HG02840 (cell line): ENCODE data around the gene PDE2A.
"Not testable (repeated sequence)": the region's sequence is repeated elsewhere in the genome, so short reads cannot be mapped to it uniquely, and the experiment has no call there.

Source experiments
- ATAC-seq: cut with Tn5 transposase; IDR thresholded peaks from one replicate; pipeline ENCODE4 v1.9.1; 2021; ENCODE audit warnings: mild to moderate bottlenecking, moderate library complexity, moderate number of reproducible peaks; ENCODE audit not compliant: unreplicated experiment, low FRiP score

The PDE2A gene

DNA sequence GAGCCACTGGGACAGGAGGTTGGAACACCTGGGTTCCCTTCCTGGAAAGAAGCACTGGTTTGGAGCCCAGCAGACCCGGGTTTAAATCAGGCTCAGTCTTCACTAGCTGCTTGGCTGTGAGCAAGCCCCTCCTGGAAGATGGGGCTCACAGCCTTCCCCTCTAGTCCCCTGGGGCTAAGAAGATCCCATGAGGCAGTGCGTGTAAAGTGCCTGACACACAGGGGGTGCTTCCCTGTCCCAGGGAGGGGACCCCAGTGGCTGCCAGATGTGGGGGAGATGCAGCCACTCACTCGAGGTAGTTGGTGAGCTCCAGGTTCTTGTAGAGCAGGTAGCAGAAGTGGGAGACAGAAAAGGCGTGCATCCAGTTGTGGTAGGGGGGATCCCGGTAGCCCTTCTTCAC lies 93.2 kb downstream of the PDE2A start:
- ATAC-seq, result no peak

DNA sequence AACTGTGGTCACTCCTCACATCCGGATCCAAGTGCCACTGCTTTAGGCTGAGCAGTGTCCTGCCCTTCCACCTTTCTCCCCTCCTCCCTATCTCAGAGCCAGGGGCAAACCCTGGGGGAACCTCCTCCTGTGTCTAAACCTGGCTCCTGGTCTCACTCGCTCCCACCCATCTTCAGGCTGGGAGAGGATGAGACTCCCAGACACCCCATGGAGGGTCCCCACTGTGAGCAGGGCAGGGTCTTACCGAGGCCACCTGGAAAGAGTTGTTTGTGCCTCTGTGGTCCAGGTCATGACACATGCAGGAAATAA lies 93.6 kb downstream of the PDE2A start:
- no peak for ATAC-seq

DNA sequence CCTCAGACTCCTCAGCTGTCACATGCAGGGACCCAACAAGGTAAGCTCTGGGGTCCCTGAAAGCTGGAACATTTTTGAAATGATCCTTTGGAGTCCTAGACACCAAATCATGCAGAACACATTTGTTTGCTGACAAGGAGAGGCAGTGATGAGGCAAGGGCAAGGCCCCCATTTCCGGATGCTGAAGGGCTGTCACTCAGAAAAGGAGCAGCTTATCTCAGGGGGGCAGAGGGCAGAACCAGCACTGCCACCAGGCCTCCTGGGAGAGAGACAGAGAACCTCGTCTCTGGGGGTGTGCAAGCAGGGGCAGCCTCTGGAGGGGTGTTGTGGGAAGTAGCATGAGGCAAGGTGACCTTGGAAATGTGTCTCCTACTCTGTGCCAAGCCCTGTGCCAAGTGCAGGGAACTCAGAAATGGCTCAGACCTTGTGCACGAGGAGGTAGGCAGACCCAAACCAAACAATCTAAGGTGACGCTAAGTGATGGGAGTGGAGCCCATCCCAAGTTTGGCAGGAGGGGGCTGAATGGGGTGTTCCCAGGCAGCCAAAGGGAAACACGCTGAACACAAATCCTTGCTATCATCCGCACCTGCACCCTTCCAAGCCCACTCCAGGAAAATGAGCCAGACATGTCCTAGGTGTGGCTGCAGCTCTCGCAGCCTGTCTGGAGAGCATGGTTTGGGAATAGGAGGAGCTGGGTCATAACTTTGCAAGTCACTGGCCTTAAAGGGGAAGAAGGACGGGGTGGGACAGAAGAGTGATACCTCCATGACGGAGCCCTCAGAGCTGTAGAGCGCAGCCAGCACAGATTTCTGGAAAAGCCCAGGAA lies 94.2 kb downstream of the PDE2A start:
- ATAC-seq, result no peak

DNA sequence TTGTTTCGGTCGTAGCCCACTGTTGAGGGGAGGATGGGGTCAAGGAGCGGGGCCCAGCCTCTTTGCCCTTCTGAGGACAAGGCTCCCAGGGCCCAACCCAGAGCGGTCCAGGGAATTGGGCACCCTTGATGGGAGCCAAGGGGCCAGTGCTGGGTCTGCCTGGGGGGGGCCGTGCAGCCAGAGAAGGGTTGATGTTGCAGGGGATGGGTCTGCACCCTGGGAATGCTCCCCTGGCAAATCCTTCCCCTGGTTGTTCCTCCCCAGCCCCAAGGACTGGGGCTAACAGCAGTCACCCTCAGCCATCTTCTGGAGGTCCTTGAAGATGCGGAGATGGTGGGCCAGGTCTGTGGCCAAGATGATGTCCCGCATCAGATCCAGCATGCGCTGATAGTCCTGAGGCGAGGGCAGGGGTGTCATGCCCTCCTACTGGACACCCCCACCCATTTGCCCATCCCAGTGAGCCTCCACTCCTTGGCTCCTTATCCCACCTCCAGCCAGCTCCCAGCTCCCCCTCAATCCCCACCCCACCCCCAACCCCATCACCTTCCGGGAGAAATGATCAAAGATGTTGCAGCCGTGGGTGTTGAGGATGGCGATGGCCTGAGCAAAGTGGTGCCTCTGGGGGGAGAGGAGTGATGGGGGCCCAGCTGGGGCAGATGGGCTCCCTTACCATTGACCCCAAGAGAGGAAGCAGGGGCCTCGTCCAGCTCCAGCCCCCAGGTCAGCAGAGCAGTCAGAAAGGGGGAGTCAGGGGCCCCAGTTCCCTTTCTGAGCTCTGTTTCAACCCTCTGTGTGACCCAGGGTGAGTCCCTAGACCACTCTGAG lies 95.0 kb downstream of the PDE2A start:
- no peak for ATAC-seq

DNA sequence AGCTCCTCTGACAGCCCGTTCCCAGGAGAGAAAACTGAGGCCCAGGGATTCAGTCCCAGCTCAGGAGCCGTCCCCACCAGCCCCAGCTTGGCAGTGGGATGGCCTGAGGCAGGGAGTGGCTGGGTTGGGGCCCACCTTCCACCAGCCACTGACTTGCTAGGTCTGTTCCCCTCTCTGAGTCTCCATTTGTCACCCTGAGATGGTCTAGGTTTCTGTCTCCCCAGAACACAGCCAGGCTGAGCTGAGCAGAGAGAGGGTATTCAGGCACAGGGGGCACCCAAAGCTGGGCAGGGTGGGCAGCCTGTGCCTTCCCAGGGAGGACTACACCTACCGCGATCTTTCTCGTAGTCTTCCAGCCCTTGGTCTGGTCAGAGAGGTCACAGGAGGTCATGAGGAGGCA lies 95.7 kb downstream of the PDE2A start:
- no peak for ATAC-seq

DNA sequence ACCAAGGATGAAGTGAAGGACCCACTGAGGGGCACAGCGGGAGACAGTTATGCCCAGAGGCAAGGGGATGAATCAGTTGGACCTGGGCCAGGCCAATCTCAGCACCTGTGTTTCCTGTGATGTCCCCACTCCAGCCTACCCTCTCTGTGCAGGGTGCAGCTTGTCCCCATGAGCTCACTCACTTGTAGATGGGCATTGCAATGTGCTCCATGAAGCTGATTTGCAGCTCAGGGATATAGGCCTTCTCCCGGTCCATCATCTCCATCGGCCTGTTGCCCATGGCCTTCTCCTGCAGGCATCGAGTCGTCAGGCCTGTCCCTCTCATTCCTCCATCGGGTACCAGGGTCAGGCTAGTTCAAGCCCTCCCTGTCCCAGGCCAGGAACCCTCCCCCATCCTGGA lies 96.2 kb downstream of the PDE2A start:
- no peak for ATAC-seq

DNA sequence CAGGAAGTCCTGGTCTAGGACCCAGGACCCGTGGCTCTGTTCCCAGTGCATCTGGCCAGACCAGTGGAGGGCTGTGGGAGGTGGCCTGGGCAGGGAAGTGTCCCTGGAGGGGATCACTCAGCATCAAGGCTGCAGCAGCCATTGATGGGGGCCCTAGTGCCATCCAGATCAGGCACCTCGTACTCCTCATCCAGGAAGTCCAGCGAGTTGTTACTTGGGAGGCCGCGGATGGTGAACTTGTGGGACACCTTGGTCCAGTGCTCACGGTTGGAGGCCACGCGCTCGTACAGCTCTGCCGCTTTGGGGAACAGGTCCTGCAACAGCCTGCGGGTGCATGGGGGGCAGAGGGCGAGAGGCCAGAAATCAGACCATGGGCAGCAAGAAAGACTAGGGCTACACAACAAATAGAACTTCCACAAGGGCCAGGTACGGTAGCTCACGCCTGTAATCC lies 96.9 kb downstream of the PDE2A start:
- ATAC-seq, result no peak

DNA sequence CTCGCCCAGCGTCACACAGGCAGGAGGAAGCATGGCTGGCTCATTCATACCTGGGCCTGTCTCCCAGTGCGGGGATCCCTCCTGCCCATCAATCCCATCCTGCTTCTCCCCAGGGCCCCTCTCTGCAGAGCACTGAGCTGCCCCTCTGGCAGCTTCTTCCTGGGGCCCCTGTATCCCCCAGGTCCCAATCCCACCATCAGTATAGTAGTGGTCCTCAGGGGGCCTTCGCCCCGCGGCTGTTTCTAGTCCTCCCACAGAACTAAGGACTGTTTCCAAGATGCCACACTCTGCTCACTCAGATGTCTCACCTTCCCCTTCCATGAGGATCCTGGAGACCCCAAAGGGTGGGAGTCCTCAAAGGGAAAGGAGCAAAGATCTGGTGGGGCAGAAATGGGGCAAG lies 97.6 kb downstream of the PDE2A start:
- no peak for ATAC-seq

DNA sequence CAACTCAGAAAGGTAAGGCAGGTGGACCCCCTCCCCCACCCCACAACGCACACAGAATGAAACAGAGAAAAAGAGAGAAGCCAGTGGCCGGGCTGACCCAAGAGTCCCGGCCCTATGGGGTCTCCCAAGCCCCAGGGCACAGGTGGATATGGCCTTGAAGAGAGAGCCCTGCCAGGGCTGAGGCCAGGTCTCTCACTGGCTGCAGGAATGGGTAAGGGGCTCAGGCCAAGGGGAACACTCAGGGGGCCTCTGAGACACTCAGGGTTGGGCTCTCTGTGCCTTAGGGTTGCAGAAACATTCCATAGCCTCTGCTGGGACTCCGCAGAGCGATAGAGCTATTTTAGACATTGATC lies 98.0 kb downstream of the PDE2A start:
- no peak for ATAC-seq

DNA sequence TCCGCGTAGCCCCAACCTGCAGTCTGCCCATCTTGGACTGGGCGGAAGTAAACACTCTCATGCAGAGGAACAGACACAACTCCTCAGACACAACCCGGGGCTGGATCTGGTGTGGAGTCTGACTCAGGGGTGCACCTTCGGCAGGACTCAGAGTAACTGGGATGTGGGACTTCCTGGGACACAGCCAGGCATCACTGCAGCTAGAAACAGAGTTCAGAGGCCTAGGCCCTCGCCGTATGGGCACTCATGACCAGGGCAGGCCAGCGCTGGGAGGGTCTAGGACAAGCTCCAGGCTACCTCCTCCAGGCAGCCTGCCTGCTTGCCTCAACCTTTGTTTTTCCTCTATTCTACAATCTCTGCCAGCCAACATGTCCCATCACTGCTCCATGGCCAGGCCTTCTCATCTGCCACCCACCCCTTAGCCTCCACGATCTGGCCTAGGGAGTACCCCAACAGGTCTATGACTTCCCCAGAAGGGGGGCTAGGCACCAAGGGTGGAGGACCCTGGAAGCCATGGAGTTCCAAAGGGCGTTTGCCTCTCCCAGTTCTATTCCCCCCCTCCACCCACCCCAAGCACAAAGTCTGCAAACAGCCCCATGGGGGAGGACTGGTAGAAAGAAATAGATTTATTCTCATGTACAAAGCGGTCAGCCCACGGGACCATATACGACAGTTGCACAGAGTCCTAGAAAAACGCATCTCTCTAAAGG lies 98.5 kb downstream of the PDE2A start:
- ATAC-seq, result no peak

DNA sequence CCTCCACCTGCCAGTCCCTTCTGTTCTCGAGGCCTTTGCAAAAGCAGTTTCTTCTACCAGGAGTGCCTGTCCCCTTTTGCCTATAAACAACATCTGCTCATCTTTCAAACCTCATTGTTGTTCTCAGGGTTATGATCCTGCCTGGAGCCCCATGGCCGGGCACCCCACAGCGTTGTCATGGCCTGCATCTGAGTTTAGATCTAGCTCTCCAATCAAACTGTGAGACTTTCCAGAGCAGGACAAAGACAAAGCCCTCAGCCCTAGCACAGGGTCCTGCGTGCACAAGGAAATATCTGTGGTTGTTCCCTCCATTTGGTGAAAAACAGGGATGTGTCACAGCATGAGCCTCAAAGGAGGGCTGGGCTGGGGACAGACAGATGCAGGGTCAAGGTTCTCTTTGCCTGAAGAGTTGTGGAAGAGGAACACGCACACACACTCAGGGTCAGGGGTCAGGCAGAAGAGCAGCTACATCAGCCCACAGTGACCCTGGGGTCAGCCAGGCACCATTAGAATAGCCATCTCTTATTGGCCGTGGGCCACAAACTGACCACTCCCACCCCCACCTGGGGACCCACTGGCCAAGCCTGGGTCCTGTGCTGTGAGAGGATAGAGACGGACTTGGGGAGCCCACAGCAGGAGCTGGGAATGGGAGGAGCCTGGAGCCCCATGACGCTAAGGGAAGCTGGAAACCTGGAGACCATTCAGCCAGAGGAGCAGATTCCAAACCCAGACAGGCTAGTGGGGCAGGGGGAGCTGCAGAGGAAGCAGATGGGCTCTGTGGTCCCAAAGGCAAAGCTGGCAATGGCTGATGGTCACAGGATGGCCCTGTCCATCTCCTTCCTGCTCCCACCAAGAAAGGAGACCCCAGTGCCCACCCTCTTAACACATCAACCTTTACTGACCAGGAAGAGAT lies 99.4 kb downstream of the PDE2A start:
- no peak for ATAC-seq

DNA sequence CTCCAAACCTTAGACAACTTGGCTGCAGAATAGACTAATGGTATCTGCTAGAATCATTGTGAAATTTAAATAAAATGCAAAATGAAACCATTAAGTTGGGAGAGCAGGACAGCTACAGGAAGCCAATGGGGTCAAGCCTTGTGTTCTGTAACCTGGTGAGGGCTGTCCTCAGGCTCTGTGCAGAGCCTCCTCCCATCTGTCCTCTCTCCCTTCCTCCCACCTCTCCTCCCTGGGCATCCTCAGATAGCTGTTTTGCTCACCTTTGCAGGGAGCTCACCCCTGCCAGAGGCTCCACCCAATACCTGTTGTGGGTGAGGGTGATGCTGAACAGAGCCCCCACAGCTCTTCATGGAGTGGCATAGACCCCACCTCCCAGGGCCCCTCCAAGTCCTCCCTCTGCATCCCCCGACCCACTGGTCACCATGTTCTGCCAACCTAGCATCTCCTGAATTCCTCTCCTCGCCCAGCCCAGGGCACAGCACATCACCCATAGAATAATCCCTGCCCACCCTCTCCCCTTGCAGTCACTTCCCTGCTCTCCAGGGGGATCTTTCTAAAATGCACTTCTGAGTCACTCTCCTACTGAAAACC lies 100.3 kb downstream of the PDE2A start:
- ATAC-seq, result no peak

DNA sequence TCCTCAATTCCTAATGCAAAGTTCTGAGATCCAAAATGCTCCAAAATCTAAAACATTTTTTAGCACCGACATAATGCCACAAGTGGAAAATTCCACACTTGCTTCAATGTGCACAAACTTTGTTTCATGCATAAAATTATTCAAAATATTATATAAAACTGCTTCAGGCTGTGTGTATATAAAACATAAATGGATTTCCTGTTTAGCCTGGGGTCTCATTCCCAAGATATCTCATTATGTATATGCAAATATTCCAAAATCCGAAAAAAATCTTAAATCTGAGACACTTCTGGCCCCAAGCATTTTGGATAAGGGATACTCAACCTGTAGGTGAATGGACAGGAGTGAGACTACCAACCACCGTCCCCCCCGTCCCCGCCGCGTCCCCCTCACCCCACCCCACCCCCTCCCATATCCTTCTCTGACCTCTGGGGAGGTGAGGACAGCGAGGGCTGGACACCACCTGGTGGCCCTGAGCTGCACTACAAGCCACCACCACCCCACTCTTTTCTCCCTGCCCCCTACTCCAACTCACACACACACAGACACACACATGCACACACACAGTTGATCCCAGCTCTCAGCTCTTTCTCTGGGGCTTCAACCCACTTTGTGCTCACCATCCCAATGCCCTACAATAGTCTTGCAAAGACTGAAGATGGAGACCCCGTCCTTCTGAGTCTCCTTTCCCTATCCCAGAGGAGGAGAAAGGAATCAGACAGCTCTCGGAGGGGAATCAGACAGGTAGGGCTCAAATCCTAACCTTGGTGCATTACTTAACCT lies 101.0 kb downstream of the PDE2A start:
- no peak for ATAC-seq

DNA sequence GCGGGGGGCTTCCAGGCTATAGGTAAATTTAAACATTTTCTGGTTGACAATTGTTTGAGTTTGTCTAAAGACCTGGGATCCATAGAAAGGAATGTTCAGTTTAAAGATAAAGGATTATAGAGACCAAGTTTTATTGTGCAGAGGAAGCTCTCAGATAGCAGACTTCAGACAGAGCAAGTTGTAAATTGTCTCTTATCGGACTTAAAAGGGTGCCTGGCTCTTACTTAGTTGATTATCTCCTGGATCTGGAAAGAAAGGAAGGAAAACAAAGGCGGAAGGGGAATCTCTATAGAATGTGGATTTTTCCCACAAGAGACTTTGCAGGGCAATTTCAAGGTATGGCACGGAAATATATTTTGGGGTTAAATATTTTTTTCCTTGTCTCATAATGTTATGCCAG lies 101.7 kb downstream of the PDE2A start:
- not testable (repeated sequence) for ATAC-seq

DNA sequence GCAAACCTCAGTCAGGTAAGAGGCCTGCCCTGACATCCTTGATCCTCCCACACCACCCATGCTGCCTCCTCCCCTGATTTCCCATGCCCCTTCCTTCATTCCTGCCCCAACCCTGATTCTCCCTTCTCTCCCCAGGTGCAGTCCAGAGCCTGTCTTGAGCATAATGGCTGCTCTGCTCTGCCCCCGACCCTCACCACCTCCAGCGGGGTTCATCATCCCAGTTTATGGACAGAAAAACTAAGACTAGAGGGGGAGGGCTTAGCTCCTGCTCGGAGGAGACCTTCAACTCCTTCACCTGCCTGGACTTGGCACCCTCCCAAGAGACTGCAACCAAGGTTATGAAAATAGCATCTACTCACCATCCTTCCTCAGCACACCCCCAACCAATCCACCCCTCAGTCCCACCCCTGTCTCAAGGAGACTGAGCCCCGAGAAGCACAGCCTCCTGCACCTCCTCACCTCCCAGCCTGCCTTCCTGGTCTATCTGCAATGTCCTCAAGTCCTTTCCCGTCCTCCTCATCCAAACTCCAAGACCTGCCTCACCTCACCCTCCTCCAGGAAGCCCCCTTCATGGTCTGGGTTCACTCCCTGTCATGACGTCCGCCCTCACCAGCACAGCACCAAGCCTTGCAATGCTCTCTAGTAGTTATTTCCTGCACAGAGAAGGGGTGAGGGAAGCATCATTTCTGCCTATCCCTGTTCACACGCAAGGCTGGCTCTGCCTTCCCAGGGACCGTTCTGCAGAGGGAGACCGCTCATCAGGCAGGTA lies 103.1 kb downstream of the PDE2A start:
- ATAC-seq, result no peak

DNA sequence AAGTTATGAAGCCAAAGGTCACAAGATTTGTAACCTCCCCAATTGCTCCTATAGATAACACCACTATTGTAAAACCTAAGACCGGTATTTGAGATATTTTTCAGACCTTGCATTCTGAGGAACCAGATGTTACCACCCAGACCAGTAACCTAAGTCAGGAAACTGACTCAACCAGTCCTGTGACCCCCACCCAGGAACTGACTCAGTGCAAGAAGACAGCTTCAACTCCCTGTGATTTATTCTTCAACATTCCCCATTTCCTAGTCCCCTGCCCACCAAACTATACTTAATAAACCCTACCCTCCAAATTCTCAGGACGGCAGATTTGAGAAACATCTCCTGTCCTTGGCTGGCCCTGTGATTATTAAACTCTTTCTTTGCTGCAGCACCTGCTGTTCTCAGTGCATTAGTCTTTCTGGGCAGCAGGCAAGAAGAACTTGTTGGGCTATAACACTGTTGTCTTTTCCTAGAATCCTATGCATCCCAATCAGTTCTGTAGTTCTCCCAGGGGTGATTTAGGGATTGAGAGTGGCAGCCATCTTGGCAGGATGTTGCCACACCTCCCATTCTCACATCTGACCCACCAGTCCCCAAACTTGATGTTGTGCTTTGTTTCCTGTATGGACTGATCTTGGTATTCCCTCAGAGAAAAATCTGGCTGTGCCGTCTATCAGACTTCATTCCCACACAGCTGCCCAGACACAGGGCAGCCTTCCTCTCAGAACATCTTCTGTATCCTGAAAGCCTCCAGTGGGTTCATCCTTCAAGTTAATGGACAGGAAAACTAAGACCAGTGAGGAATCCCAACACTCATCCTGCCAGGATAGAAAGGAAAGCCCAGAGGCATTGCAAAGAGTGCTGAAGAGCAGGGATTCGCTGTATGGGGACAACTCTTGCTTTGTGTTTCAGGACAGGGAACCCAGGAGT lies 104.0 kb downstream of the PDE2A start:
- ATAC-seq, result no peak

DNA sequence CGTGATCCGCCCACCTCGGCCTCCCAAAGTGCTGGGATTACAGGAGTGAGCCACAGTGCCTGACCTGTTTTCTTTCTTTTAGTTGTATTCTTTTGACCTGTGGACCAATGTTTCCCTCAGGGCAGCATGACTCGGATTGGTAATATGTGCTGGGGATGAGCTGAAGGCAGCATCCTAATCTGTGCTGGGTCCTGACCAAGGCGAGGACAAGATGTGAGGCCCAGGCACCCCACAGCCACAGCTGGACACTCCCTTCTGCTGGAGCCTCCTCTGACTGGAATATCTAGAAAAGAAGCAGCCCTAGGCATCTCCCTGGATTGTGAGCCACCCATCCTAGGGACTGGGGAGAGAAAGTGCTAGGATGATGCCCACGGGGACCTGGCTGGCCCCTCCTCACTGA lies 105.4 kb downstream of the PDE2A start:
- no peak for ATAC-seq
